ENCODE data around the gene CAMKK1.
"Not testable (repeated sequence)": the region's sequence is repeated elsewhere in the genome, so short reads cannot be mapped to it uniquely, and the experiment has no call there.

CAMKK1 gene

GRCh38 chr17:3844556-3844955, 48.3 kb downstream of the CAMKK1 start:
- not testable (repeated sequence) for DNase-seq

- DNase-seq, result peak; percentile 66
Observed at GRCh38 chr17:3843935-3844516, 48.8 kb downstream of the CAMKK1 start.

- DNase-seq, result no peak
Observed at GRCh38 chr17:3838206-3838605, 54.6 kb downstream of the CAMKK1 start.

GRCh38 chr17:3836551-3836950, 56.3 kb downstream of the CAMKK1 start:
- no peak for DNase-seq

GRCh38 chr17:3835410-3836229, 57.2 kb downstream of the CAMKK1 start:
- DNase-seq, result no peak

- DNase-seq, result no peak
Observed at GRCh38 chr17:3834811-3835210, 58.0 kb downstream of the CAMKK1 start.

- no peak for DNase-seq
Observed at GRCh38 chr17:3828852-3829232, 64.0 kb downstream of the CAMKK1 start.

- DNase-seq, result no peak
Observed at GRCh38 chr17:3828151-3828851, 64.6 kb downstream of the CAMKK1 start.

- peak; percentile 81 for DNase-seq
Observed at GRCh38 chr17:3827124-3827773, 65.6 kb downstream of the CAMKK1 start.

- DNase-seq, result no peak
Observed at GRCh38 chr17:3826191-3826590, 66.7 kb downstream of the CAMKK1 start.

GRCh38 chr17:3821101-3821500, 71.8 kb downstream of the CAMKK1 start:
- DNase-seq, result no peak

GRCh38 chr17:3818786-3819185, 74.1 kb downstream of the CAMKK1 start:
- DNase-seq, result no peak

- DNase-seq, result no peak
Observed at GRCh38 chr17:3817851-3818605, 74.8 kb downstream of the CAMKK1 start.

- DNase-seq, result no peak
Observed at GRCh38 chr17:3815925-3816324, 76.9 kb downstream of the CAMKK1 start.

- no peak for DNase-seq
Observed at GRCh38 chr17:3815122-3815521, 77.7 kb downstream of the CAMKK1 start.

GRCh38 chr17:3814361-3814760, 78.5 kb downstream of the CAMKK1 start:
- DNase-seq, result no peak

- no peak for DNase-seq
Observed at GRCh38 chr17:3813171-3813570, 79.7 kb downstream of the CAMKK1 start.

- DNase-seq, result no peak
Observed at GRCh38 chr17:3812771-3813170, 80.1 kb downstream of the CAMKK1 start.

- DNase-seq, result no peak
Observed at GRCh38 chr17:3812284-3812683, 80.6 kb downstream of the CAMKK1 start.

All from stimulated activated CD8-positive, alpha-beta memory T cell treated with anti-CD3 and anti-CD28 coated beads, Interleukin-4, amount 100 ng/mL, for 48 hours (primary cell).